Measurements from ENCODE around the gene FOXQ1.

FOXQ1 gene, protein sequence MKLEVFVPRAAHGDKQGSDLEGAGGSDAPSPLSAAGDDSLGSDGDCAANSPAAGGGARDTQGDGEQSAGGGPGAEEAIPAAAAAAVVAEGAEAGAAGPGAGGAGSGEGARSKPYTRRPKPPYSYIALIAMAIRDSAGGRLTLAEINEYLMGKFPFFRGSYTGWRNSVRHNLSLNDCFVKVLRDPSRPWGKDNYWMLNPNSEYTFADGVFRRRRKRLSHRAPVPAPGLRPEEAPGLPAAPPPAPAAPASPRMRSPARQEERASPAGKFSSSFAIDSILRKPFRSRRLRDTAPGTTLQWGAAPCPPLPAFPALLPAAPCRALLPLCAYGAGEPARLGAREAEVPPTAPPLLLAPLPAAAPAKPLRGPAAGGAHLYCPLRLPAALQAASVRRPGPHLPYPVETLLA

DNA sequence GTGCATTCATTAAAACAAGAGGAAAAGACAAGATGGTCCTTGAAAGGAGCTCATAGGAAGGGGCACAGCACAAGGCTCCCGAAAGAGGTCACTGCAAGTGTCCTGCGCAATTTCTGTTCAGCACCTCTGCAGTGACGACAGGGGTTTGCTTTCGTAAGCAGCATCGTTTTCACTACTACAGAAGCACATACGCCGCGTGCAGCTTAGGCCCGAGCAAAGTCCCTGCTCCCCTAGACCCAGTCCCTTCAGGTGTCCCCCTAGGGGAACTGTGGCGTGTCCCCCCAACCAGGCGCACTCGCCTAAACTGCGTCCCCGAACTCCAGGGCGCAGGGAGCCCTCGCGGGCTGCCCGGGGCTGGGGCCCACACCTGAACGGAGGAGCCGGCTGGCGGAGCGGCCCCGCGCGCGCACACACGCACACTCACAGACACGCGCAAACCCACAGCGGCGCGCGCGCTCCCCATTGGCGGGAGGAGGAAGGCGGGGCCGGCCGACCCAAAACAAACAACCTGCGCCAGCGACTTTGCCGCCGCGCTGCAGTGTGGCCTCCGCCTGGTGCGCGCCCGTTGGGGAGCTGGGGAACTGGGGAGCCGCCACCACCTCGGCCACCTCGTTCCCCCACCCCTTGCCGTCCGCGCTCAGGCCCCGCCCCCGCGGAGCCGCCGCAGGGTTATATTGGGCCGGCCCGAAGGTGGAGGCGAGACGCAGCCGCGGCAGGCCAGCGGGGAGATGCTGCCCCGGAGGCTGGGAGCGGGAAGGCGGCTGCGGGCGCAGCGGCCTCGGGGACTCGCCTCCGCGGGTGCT lies at the start of gene FOXQ1:
TSS of gene FOXQ1 (plus strand) at position 699 of the 803 bp plus-strand sequence. CDS start 607 bp downstream, outside the sequence.
- DNase-seq, result peak; percentile 32

DNA sequence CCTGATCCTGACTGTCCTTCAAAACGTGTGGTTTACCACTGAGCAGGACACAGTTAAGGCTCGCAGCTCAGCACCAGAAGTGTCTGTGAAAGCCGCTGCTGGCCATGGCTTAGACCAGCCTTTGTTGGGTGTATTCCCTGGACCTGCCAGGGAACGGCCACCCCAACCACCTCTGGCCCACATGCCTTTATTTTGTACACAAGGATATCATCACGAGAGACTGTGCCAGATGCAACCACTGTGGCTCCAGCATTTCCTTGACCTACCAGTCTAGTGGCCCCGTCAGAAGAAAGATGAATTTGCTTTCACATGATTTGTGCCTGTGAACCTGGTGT lies 49.2 kb upstream of the FOXQ1 start:
- DNase-seq, result no peak

DNA sequence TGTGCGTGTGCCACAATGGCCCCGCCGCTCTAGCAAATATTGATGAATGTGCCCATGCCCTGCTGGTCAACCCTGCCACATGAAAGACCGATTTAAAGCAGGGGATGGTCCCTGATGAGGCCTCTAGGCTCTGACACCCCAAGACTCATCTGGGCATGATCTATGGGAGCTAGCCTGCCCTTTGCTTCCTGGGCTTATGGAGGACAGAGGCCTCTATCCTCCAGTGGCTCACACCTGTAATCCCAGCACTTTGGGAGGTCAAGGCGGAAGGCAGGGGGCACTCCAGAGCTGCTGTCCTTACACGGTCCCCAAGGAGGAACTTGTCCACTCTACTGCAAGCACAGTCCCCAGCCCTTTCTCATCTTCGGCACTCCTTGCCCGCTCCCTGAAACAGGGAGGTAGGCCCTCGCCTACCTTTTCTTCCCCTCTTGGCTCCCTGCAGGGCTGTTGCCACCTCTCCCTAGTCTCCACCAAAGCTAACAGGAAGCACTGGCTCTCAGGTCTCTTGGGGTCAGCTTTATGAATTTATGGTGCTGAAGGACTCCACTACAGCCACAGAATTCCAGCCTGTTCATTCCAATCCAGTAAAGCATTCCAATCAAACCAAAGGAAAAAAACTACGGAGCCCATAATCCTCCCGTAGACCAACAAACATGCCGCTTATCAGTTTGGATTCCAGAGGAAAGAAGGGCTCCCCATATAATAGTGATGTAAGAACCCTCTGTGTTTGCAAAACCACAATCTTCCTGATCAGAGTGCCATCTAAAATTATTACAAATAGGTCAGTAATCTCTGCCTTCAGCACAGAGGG lies 48.7 kb upstream of the FOXQ1 start:
- DNase-seq, result peak; percentile 75

DNA sequence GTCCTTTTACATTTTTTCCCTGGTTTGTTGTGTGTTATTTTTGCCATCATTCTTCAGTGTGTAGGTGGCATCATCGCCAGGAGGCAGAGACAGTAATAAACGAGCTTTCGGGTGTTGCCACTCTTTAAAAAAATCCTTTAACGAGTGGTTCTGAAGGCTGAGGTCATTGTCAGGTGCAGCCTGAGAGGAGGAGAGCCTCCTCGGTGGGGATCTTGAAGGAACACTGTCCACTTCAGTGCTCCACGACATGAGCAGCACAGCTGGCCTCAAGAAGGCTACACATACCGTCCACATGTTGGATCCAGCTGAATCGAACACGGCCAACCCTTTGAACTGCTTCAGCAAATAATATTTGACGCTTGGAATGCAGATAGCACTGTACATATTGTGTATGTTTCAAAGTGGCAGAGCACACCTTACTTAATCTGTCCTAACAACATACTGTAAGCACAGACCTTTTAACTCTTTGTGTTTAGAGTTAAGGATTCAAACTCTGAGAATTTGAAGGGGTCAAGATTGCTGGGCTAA lies 48.0 kb upstream of the FOXQ1 start:
- DNase-seq, result no peak

DNA sequence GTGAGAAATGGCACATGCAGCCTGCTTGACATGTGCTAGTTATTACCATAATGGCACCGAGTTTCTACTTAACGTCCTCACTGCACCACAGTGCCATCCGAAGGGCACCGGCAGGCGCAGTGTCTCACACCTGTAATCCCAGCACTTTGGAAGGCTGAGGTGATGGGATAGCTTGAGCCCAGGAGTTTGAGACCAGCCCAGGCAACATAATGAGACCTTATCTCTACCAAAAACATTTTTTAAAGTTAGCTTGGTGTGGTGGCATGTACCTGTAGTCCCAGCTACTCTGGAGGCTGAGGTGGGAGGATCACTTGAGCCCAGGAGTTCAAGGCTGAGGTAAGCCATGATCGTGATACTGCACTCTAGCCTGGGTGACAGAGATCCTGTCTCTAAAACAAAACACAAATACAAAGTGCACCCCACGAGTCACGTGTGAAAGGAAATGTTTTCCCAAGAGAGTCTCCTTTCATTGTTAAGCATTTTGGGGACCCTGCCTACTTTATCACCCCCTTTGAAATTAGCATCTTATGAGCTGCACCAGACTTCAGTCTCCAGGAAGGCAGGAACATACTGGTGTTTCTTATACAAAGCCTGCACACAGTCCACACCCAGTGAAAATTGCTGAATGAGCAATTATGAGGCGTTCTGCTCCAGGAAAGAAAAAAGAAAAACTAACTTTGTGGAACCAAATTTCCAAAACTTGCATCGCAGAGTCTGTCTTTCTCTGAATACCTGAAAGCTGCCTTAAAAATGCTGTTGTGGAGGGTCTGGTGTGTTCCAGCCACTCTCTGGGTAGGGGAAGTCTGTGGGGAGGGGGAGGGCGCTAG lies 47.1 kb upstream of the FOXQ1 start:
- DNase-seq, result no peak

DNA sequence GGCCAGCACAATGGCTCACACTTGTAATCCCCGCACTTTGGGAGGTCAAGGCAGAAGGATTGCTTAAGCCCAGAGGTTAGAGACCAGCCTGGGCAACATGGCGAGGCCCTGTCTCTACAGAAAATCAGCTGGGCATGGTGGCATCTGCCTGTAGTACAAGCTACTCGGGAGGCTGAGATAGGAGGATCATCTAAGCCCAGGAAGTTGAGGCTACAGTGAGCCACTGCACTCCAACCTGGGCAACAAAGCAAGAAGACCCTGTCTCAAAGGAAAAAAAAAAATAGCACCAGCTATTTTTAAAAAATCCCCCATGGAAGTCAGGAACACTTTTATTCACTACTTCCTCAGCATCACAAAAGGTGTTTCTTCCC lies 45.2 kb upstream of the FOXQ1 start:
- no peak for DNase-seq

DNA sequence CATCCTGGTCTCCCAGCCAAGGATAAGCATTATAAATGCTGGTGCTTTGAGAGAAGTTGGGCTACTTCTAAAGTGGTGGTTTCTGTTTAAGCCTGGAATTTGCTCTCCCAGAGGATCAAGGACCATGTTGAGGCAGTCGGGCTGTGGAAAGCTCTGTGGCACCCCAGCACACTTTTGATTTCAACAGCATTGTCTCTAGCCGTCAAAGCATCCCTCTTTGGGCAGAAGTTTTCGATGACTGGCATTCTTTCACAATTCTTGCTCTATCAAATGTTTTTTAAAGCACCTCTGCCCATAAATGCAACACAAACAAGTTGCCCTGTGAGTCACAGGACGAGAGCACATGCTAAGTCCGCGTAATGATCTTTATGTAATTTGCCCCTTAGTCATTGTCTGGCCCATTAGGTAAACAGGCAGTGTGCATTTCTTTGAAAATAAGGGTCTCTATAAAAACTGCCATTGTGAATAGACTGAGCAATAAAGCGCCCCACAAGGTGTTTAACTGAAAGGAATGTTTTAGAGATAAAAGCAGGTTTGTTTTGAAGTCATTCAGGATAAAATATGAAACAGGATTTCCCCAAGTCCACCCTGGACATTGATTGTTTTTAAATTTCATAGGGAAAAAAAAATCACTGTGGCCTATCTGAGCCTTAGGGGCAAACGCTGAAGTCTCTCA lies 44.7 kb upstream of the FOXQ1 start:
- DNase-seq, result no peak

DNA sequence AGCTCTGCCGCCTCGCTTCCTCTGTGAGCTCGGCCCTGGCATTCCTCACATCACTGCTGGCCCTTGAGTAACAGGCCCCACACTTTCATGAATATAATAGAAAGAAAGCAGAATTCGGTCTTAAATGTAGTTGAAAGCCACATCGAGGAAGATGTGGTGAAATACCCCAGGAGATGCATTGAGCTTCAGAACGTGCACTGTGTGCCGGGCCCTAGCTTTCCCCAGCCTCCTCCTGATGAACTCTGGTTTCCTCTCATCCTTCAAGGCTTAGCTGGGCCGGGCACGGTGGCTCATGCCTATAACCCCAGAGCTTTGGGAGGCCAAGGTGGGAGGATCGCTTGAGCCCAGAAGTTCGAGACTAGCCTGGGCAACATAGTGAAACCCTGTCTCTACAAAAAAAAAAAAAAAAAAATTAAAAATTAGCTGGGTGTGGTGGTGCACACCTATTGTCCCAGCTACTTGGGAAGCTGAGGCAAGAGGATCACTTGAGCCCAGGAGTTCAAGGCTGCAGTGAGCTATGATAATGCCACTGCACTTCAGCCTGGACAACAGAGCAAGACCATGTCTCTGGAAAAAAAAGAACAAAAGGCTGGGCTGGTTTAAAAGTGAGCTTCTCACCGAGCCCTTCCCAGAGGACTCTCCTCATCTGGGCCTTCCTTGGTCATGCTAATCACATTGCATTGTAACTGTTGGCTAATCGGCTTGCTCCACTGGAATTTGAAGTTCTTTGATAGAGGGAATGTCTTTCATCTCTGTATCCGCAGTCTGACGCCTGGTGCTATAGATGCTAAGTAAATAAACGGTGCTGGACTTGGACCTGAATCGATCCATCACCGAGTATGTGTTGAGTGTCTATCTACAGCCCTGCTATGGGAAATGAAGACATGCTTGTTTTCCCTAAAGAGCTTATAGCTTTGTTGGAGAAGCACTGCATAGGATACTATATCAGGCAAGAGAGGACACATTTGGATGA lies 43.8 kb upstream of the FOXQ1 start:
- no peak for DNase-seq

DNA sequence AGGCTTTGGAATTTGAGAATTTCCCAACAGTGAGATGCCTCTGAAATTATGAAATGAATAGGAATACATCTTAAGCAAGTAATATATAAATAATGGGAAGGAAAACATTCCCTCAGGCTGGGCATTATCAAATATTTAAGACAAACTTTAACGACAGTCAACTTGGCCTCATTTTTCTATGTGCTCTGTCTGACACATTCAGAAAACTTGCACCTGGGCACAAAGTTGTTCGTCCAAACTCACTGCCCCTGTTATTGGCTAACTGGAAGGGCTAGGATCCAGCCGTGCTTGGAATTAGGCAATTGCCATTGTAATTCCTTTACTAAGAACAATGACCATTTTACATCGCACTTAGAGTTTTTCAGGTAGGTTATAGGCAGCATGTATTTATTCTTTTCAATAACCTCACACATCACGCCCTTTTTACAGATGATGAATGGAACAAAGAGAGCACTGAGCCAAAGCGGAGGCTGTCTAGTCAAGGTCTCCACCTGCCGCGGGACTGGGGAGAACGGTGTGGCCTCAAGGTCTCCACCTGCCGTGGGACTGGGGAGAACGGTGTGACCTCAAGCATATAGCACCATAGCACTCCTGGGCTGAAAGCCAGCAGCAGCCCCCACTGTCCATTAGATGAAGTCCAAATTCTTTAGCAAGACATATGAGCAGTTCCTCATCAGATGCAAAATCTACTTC lies 40.7 kb upstream of the FOXQ1 start:
- peak; percentile 12 for DNase-seq

DNA sequence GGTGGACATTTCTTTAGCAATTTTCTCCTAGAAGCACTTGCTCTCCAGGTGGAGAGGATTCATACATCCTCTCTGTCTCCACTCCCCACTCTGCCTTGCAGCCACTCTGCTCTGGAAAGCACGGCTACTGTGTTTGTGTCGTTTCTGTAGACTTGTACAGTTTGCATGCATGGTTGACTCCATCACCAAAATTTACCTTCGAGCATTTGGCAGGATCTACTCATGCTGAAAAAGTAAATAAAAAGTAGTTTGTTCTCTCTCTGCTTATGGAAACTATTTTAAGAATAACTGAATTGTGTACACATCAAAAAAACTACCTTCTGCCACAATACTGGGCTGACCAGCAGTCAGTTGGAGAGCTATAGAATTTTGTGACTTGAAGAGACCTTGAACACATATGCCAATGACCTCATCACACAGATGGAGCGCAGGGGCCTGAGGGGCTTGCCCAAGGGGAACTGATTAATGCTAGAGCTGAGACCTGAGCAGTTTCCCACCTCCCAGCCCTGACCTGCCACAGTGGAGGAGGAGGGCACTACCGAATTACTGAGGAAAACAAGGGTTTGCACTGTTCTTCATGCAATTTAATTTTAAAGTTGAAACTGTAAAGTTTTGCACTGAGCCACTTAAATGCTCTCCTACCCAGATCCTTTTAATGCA lies 33.7 kb upstream of the FOXQ1 start:
- DNase-seq, result no peak

DNA sequence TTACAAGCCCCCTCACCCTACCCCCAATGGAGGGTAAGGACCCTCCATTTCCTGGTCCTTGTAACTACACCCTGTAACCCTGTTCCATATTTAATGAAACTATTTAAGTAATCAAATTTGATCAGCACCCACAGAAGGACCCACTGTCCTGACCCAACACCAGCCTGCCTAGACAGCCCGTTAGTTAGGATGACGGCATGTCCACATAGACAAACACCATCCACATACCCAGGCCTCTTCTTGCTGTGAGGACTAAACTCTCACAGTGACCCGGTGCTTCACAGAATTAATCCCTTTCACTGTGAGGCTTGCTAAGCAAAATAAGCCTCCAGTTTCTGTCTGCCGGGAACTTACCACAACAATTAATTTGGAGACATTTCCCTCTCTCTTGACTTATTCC lies 32.8 kb upstream of the FOXQ1 start:
- no peak for DNase-seq

DNA sequence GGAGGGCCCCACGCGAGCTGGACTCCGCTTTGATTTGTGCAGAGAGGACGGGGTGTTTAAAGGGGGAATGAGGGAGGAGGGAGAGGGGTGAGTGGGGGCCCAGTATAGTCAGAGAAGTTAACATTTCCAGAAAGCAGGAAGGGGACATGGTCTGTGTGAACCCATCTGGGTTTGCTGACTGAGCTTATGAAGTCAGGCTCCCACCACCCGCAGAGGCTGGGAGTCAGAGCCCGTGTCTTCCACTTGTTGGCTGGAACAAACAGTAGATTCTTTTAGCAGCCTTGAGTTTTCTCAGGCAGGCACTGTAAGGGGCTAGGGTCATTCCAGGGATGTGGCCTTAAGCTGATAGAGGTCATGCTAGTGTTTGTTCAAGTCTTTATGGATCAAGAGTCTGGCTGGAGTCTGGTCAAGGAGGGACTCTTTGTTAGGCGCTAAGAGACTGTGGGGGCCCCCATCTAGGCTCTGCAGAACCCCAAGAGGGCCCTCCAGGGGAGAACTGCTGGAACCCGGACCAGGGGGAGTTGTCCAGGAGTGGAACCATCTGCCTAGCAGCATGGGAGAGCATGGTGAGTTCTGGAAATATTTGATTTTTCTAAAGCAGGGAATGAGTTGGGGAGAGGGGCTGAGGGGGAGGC lies 31.1 kb upstream of the FOXQ1 start:
- DNase-seq, result no peak

DNA sequence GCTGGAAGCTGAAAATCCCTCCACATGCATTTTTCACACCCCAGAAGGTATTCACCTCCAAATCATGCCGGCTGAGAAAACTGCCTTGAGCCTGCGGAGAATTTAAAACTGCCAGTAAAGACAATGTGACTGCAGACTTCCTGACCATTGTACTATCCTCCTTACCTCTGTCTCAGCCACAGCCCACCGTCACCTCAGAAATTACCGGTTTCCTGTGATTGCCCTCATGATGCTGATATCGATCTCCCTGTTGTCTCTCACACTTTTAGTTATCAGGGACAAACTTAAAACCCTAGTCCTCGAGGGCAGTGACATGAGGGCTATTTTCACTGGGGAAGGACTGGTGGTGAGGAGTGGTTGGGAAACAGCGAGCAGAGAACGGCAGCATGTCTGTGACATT lies 30.2 kb upstream of the FOXQ1 start:
- DNase-seq, result no peak

DNA sequence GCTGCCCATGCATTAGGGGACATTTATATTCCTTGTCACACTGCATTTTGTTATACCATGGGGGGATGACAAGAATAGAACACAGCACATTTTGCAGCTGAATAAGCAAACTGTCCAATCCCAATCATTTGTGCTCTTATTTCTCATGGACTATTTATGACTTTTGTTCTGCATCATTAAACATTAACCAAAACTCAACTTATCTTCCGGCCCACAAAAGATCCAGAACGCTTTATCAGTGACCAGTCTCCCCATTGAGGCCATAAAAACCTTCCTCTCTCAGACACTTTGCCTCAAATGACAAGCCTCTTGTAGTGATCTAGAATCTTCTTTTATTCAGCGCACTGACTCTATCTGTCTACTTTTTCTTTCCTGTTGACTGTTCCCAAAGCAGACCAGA lies 28.4 kb upstream of the FOXQ1 start:
- DNase-seq, result no peak

DNA sequence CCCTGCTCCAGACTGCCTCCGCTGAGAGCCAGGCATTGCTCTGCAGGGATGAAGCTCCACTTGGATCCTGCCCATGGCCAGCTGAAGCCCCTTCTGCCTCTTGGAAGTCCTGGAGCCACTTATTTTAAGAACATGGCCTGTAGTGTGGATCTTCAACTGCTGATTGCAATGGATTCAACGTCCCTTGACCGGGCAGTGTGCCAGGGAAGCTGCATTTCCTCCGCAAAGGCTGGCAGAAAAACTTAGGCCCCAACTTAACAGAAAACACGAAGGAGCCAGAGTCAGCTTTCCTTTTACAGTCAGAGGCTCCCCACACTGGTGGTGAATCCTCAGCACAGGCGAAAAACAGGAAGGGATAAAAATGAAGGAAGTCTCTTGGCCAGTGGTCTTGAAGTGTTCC lies 26.3 kb upstream of the FOXQ1 start:
- DNase-seq, result no peak

DNA sequence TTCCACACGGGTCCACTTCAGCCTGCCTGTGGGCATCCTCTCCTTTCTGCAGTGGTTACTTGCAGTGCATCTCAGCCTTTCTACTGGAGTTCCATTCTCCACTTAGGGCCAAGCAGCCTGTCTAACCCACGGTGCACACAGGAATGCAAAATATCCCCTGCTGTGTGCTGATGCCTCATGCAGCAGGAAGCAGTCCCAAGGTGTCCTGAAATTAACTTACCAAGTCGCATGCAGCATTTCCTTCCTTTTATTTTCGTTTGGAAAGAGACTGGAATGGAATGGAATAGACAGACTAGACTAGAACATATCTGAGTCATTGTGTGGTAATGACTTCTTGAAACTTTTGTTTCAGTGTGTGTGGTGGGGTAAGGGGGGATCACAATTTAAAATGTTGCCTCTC lies 25.9 kb upstream of the FOXQ1 start:
- DNase-seq, result peak; percentile 64

DNA sequence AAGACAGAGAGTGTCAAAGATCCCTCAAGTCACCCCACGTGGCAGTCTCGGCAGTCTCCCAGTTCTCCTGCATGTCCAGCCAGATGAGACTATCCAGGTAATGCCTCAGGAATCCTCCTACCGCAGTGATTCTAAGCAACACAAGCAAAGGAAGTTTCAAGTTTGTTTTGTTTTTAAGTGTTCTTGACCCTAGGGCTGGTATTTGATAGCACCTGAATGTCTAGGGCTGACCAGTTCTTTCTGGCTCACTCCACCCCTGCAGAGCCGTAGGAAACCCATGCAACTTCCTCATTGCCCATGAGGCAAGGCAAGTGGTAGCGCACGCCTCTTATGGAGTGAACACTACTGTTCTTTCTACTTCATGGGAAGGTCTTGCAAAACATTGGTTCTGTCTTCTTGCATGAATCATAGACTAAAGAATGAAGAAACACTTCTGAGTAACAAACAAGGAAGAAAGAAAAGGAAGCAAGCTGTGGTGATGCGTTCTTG lies 24.8 kb upstream of the FOXQ1 start:
- DNase-seq, result peak; percentile 95

DNA sequence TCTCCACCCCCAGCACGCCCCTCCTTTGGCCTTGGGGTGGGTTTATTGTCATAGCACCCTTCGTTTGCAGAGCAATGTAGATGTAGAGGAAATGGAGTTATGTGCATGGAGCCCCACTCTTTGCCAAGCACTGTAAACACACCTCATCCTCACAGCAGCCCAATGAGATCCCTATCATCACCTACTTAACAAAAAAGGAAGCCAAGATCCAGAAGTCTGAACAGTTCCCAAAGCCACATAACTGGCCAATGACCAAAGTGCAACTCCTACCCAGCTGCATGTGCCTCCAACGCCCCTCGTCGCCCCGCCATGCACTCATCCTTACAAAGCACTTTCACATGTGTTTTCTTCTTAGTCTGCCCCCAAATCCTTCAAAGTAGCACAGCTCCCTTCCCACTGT lies 21.8 kb upstream of the FOXQ1 start:
- DNase-seq, result no peak

DNA sequence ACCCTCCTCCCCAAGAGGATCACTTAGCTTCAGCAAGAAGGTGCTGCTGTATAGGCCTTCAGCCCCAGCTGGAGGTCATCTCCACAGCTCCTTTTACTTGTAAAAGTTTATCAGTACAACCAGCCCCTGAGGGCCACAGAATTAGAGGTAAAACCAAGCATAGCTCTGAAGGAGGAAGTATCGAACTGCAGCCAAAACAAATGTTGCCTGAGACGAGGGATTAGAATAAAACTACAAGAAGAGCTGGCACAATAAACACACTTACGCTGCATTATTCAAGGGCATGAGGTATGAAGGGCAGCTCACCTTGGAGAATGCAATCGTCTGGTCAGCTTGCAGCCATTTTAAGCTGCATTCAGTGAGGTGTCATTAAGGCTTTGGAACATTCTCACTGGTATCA lies 21.1 kb upstream of the FOXQ1 start:
- DNase-seq, result no peak

All from NCI-H226 (cell line).